Fibroblast of lung (primary cell): ENCODE results near the gene HIRIP3. TPM values are rescaled to one million over a fixed set of nuclear protein-coding genes. Genes with fewer than 3 reads are reported as not detected.

ENCODE experiments used
- DNase-seq, 2 donors: peaks; one replicate each; pipeline versions ENCODE4 v3.0.0 to v3.0.0-alpha.2; 2010; ENCODE audit warnings: low read depth in 2 of 2
- H2AFZ ChIP-seq: 2 replicates; pipeline ENCODE4 v1.5.1; 2012; ENCODE audit warnings: low read length, control low read depth, inconsistent platforms
- H3K27ac ChIP-seq: 2 replicates; pipeline ENCODE4 v1.5.1; 2011; ENCODE audit warnings: low read length, control low read depth; ENCODE audit not compliant: insufficient read depth
- H3K27me3 ChIP-seq: 2 replicates; pipeline ENCODE4 v1.5.1; 2011; ENCODE audit warnings: mild to moderate bottlenecking, low read length; ENCODE audit not compliant: control insufficient read depth, insufficient read depth
- H3K36me3 ChIP-seq: 2 replicates; pipeline ENCODE4 v1.5.1; 2011; ENCODE audit warnings: low read length; ENCODE audit not compliant: control insufficient read depth, insufficient read depth
- H3K4me1 ChIP-seq: 2 replicates; pipeline ENCODE4 v1.5.1; 2011; ENCODE audit warnings: low read length; ENCODE audit not compliant: control insufficient read depth, insufficient read depth; ENCODE audit errors: extremely low read depth
- H3K4me2 ChIP-seq: 2 replicates; pipeline ENCODE4 v1.5.1; 2011; ENCODE audit warnings: low read length, control low read depth; ENCODE audit not compliant: insufficient read depth; ENCODE audit errors: extremely low read depth
- H3K4me3 ChIP-seq, 4 experiments: fragments of 200-600 bp in 1 of 4; sonication (generic) in 1 of 4; replicated peaks in 1 of 4; 2 replicates each; pipeline ENCODE4 v1.5.1; 2011 to 2016; ENCODE audit warnings: low read length in 4 of 4, low read depth in 3 of 4, mild to moderate bottlenecking in 3 of 4, control low read depth in 2 of 4, inconsistent platforms in 1 of 4, mixed read lengths in 1 of 4; ENCODE audit not compliant: insufficient read depth in 1 of 4; ENCODE audit errors: control extremely low read depth in 1 of 4
- H3K79me2 ChIP-seq: 2 replicates; pipeline ENCODE4 v1.5.1; 2012; ENCODE audit warnings: mild to moderate bottlenecking, low read length, inconsistent platforms; ENCODE audit not compliant: control insufficient read depth, insufficient read depth
- H3K9ac ChIP-seq: 2 replicates; pipeline ENCODE4 v1.5.1; 2011; ENCODE audit warnings: mild to moderate bottlenecking, low read length, control low read depth; ENCODE audit not compliant: insufficient read depth
- H3K9me3 ChIP-seq: 2 replicates; pipeline ENCODE4 v1.5.1; 2012; ENCODE audit warnings: low read depth, low read length; ENCODE audit not compliant: control insufficient read depth, insufficient read depth
- H4K20me1 ChIP-seq: 2 replicates; pipeline ENCODE4 v1.5.1; 2011; ENCODE audit warnings: low read length; ENCODE audit not compliant: control insufficient read depth, insufficient read depth; ENCODE audit errors: extremely low read depth
- EZH2 ChIP-seq: IDR thresholded peaks from 2 replicates; pipeline ENCODE4 v1.5.1; 2012; ENCODE audit warnings: low read length, control low read depth, mild to moderate bottlenecking; ENCODE audit errors: missing control alignments
- polyA plus RNA-seq, 2 donors: library from polyadenylated mRNA; depleted of rRNA in 1 of 2; stranded (reverse) in 1 of 2; unstranded in 1 of 2; fragments of >200 nt; gene quantifications; 2 replicates each; pipeline ENCODE4 v1.2.1, GENCODE V29; 2011 to 2012; ENCODE audit warnings: missing spikeins in 1 of 2
- total RNA-seq: library from RNA; depleted of rRNA; stranded (reverse); fragments of >200 nt; gene quantifications from 2 replicates; pipeline ENCODE4 v1.2.1, GENCODE V29; 2014
- TF ChIP-seq, protein P1 (sequence below), 2 donors: IDR thresholded peaks in 1 of 2; conservative IDR thresholded peaks in 1 of 2; 1 replicate in 1 of 2; 2 replicates in 1 of 2; pipeline ENCODE4 v1.5.1; 2011 to 2012; ENCODE audit warnings: low read length in 2 of 2, control low read depth in 1 of 2, inconsistent platforms in 1 of 2, low read depth in 1 of 2, mild to moderate bottlenecking in 1 of 2

HIRIP3 gene
- total and polyA plus RNA-seq, 2 donors (not counting 1 experiment from before 2014, with no cell fraction given) = 3.0 to 7.9 TPM

DNA sequence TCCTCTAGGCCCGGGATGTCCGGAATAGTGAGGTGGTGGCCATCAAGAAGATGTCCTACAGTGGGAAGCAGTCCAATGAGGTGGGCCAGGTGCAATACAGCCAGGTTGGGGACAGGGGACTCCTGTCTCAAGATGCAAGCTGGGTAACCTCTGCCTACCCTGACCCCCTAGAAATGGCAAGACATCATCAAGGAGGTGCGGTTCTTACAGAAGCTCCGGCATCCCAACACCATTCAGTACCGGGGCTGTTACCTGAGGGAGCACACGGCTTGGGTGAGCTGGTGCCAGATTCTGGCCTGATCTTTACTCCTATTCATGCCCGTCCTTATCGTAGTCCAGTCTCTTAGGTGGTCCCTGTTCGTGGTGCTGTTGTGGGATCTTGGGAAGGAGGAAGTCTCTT, 17.3 kb downstream of the HIRIP3 start:
- no peak for DNase-seq
- peaks cover 48% of the 10 kb centered on the region for H3K79me2 ChIP-seq
- no peaks in the 10 kb centered on the region for H3K9me3 ChIP-seq
- no peak overlapping the region for H3K27ac ChIP-seq
- no peak overlapping the region for H3K4me3 ChIP-seq
- H4K20me1 ChIP-seq = peaks cover 3% of the 10 kb centered on the region
- H3K36me3 ChIP-seq = peaks cover 34% of the 10 kb centered on the region
- no peaks in the 10 kb centered on the region for H3K27me3 ChIP-seq
- H2AFZ ChIP-seq = no peak overlapping the region
- no peak overlapping the region for H3K4me2 ChIP-seq
- H3K9ac ChIP-seq = no peak overlapping the region
- TF ChIP-seq, protein P1, sequence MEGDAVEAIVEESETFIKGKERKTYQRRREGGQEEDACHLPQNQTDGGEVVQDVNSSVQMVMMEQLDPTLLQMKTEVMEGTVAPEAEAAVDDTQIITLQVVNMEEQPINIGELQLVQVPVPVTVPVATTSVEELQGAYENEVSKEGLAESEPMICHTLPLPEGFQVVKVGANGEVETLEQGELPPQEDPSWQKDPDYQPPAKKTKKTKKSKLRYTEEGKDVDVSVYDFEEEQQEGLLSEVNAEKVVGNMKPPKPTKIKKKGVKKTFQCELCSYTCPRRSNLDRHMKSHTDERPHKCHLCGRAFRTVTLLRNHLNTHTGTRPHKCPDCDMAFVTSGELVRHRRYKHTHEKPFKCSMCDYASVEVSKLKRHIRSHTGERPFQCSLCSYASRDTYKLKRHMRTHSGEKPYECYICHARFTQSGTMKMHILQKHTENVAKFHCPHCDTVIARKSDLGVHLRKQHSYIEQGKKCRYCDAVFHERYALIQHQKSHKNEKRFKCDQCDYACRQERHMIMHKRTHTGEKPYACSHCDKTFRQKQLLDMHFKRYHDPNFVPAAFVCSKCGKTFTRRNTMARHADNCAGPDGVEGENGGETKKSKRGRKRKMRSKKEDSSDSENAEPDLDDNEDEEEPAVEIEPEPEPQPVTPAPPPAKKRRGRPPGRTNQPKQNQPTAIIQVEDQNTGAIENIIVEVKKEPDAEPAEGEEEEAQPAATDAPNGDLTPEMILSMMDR (conservative IDR thresholded peaks at IDR 0.05 in 1 of 2, IDR thresholded peaks at IDR 0.05 in 1 of 2; ENCODE audit: low read depth in 1 of 2, low read length in 2 of 2) = no peak
- no peak for TF ChIP-seq EZH2
- peaks cover 9% of the 10 kb centered on the region for H3K4me1 ChIP-seq

DNA sequence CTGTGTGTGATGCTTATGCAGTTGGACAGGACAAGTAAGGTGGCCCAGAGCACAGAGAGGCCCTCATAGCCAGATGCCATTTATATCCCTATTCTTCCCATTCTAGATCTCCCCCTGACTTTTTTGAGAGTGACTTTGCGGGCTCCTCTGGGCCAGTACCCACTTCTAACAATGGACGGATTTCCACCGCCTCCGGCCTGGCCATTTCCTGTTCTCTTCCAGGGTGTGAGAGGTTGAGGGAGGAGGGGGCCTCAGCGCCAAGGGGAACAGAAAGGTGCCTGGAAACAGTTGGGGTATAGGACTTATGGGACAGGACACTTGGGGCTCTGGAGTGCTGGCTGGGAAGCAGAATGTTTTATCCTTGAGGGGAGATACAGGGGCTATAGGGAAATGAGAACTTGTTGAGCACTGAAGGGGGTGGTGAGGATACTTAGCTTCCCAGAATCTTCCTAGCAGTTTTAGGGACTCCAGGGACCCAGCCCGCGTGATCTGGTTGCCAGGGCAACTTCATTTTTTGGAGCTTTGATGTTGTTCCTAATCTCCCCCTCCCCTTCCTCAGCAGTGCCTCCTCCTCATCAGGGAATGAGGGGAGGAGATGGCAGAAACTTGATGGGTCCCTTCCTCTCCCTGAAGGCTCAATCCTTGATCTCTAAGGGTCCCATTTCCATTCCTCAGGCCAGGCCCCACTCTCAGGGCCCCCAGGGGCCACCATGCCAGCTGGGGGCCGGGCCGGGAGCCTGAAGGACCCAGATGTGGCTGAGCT, 18.2 kb downstream of the HIRIP3 start:
- H3K27ac ChIP-seq = no peak overlapping the region
- H3K36me3 ChIP-seq = peaks cover 29% of the 10 kb centered on the region
- no peaks in the 10 kb centered on the region for H3K9me3 ChIP-seq
- peaks cover 9% of the 10 kb centered on the region for H3K4me1 ChIP-seq
- H3K9ac ChIP-seq = no peak overlapping the region
- H2AFZ ChIP-seq = no peak overlapping the region
- H3K4me3 ChIP-seq = peak overlapping the region in 2 of 4 experiments; percentile 6 to 98
- DNase-seq = no peak
- H3K27me3 ChIP-seq = no peaks in the 10 kb centered on the region
- H4K20me1 ChIP-seq = peaks cover 3% of the 10 kb centered on the region
- no peak overlapping the region for H3K4me2 ChIP-seq
- no peak for TF ChIP-seq EZH2
- TF ChIP-seq, protein P1 (conservative IDR thresholded peaks at IDR 0.05 in 1 of 2, IDR thresholded peaks at IDR 0.05 in 1 of 2; ENCODE audit: low read depth in 1 of 2, low read length in 2 of 2) = no peak
- peaks cover 48% of the 10 kb centered on the region for H3K79me2 ChIP-seq

DNA sequence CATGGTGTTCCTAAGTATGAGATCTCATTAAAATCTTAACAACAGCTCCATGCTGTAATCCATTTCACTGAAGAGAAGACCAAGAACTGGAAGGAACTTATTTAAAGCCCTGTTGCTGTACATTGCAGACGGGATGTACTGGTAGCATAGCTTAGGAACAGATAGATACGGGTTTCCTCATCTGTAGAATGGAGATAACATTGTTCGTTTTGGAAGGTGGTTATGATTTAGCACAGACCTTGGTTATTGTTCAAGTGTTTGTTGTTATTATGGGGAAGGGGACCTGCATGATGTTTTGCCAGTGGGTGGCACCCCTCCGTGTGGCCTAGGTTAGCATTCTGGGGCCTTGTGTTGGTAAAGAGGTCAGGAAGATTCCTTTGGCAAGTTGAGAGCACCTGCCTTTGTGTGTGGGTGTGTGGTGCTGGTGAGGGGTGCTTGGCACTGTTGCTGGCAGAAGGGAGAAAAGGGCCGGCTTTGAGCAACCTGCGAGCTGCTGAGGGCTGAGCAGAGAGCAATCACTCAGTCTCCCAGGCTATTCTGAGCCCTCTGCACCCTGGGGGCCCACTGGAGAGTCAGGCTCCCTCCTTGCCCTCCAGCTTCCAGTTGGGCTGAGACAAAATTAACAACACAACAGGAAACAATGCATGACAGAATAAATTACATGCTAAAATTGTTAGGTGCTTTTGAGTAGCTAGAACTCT, 19.5 kb downstream of the HIRIP3 start:
- no peak overlapping the region for H3K9ac ChIP-seq
- peaks cover 23% of the 10 kb centered on the region for H3K36me3 ChIP-seq
- H3K9me3 ChIP-seq = no peaks in the 10 kb centered on the region
- H3K79me2 ChIP-seq = peaks cover 48% of the 10 kb centered on the region
- peaks cover 9% of the 10 kb centered on the region for H3K4me1 ChIP-seq
- H3K27ac ChIP-seq = no peak overlapping the region
- no peaks in the 10 kb centered on the region for H3K27me3 ChIP-seq
- H3K4me2 ChIP-seq = peak overlapping the region; percentile 95
- TF ChIP-seq EZH2 = no peak
- TF ChIP-seq, protein P1 (conservative IDR thresholded peaks at IDR 0.05 in 1 of 2, IDR thresholded peaks at IDR 0.05 in 1 of 2; ENCODE audit: low read depth in 1 of 2, low read length in 2 of 2) = no peak
- no peak overlapping the region for H2AFZ ChIP-seq
- peak overlapping the region; percentile 89 to 98 (median 96) for H3K4me3 ChIP-seq
- no peak for DNase-seq
- H4K20me1 ChIP-seq = peaks cover 3% of the 10 kb centered on the region
